ENCODE results near the gene SDHD. TPM values are rescaled to one million over a fixed set of nuclear protein-coding genes. Genes with fewer than 3 reads are reported as not detected.

Gene SDHD
- total and polyA plus RNA-seq, 2 donors (not counting 3 experiments of a cell fraction or from before 2014, with no cell fraction given), result 72.3 to 169 TPM

DNA sequence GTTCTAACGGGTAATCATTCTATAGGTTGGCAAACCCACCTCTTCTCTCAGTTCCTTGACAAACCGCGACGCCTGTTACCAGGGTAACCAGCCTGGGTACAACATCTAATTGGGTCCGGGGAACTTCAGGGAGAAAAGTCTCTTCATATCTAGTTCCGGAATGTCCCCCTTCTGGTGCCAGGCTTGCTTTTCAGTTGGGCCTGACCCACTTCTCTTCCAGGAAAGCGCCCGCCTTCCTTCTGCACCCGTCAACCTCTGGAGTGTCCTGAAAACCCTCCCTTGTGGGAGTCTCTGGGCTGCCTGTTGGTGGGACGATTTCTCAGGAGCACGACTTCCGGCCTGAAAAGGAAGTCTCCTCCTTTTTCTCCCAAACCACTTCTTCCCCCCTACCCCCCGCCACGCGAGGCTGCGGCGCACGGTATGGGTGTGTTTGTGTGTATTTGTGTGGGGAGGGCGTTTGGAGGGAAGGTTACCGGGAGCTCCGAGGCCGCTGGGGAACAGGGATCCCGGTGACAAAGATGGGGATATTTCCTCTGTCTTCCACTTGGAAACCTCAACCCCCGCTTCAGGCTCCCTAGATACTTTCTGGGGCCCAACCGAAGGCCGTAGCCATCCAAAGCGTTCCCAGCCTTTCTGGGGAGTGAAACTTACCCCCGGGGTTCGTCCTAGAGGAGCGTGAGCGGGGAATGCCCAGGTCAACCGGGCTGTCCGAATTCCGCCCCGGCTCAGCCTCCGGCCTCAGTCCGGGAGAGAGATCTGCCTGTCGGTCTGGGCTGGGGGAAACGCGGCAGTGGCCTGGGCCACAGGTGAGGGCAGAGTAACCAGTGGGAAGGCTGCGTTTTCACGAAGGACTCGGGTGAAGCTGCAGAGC lies 12.5 kb upstream of the SDHD start, which contains the start of the genes NKAPD1 and PIH1D2:
Gene NKAPD1, plus strand, starts transcription at position 359 of the 871 bp plus-strand sequence. CDS start 1,276 bp downstream, outside the sequence.
Gene PIH1D2, minus strand, starts transcription at position 77 of the 871 bp plus-strand sequence. CDS start 843 bp downstream, outside the sequence.
- H2AFZ ChIP-seq (ENCODE audit: low read depth, low read length), result peak within 1 kb of the TSS; percentile 94
- H3K4me1 ChIP-seq (ENCODE audit: control insufficient read depth, extremely low read depth, insufficient read depth, low read length), result peaks cover 10% of the 10 kb centered on the region
- no peaks in the 10 kb centered on the region for H3K9me1 ChIP-seq (replicated peaks; ENCODE audit: control insufficient read depth, extremely low read depth, insufficient read depth, low read length)
- POLR2A ChIA-PET, result no interaction called here
- no peak for TF ChIP-seq EZH2 (IDR thresholded peaks at IDR 0.05; ENCODE audit: borderline replicate concordance, low read depth, low read length, severe bottlenecking)
- TF ChIP-seq MYC (IDR thresholded peaks at IDR 0.05; ENCODE audit: low read depth, low read length), result no peak
- peak; percentile 61 for TF ChIP-seq POLR2AphosphoS5 (IDR thresholded peaks at IDR 0.05; ENCODE audit: insufficient read depth, low read depth, low read length)
- no peak for TF ChIP-seq JUN (IDR thresholded peaks at IDR 0.05; ENCODE audit: borderline replicate concordance, insufficient read depth, insufficient read length, low read depth)
- TF ChIP-seq, protein P1, sequence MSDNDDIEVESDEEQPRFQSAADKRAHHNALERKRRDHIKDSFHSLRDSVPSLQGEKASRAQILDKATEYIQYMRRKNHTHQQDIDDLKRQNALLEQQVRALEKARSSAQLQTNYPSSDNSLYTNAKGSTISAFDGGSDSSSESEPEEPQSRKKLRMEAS (IDR thresholded peaks at IDR 0.05; ENCODE audit: insufficient read depth, insufficient read length), result peak; percentile 9
- TF ChIP-seq, protein P2, sequence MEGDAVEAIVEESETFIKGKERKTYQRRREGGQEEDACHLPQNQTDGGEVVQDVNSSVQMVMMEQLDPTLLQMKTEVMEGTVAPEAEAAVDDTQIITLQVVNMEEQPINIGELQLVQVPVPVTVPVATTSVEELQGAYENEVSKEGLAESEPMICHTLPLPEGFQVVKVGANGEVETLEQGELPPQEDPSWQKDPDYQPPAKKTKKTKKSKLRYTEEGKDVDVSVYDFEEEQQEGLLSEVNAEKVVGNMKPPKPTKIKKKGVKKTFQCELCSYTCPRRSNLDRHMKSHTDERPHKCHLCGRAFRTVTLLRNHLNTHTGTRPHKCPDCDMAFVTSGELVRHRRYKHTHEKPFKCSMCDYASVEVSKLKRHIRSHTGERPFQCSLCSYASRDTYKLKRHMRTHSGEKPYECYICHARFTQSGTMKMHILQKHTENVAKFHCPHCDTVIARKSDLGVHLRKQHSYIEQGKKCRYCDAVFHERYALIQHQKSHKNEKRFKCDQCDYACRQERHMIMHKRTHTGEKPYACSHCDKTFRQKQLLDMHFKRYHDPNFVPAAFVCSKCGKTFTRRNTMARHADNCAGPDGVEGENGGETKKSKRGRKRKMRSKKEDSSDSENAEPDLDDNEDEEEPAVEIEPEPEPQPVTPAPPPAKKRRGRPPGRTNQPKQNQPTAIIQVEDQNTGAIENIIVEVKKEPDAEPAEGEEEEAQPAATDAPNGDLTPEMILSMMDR (IDR thresholded peaks at IDR 0.05; ENCODE audit: extremely low read depth in 1 of 2, insufficient read depth in 1 of 2, low read depth in 1 of 2, low read length in 2 of 2), result no peak
- peak; percentile 45 for TF ChIP-seq POLR2A (IDR thresholded peaks at IDR 0.05; ENCODE audit: low read depth, low read length)
- TF ChIP-seq GATA2 (IDR thresholded peaks at IDR 0.05; ENCODE audit: insufficient read depth, insufficient read length, low read depth, low read length), result no peak
- no peak for TF ChIP-seq FOS (IDR thresholded peaks at IDR 0.05; ENCODE audit: borderline replicate concordance, insufficient read depth, low read length)
- peak within 1 kb of the TSS; percentile 88 for H3K9ac ChIP-seq (replicated peaks; ENCODE audit: extremely low read depth, insufficient read depth, low read length)
- peak; percentile 76 for FAIRE-seq
- H3K4me2 ChIP-seq (ENCODE audit: insufficient read depth, low read length), result peak within 1 kb of the TSS; percentile 87
- H3K9me3 ChIP-seq (replicated peaks; ENCODE audit: control insufficient read depth, insufficient read depth, low read length), result no peaks in the 10 kb centered on the region
- no peaks in the 10 kb centered on the region for H3K27me3 ChIP-seq (ENCODE audit: control insufficient read depth in 2 of 2, insufficient read depth in 2 of 2, low read length in 2 of 2)
- CTCF ChIA-PET, result interaction anchor here (1.3 kb wide), 1 partner anchor 92 kb away, joined by 3 read pairs; no protein-coding TSS in a partner anchor
- intact Hi-C loops (cut with micrococcal nuclease) (loop anchor here (1.0 to 2.0 kb wide), 3 partner anchors 12 to 195 kb away; partner anchors contain the start of genes CFAP68, FDXACB1, SDHD and TIMM8B), dilution Hi-C loops (cut with MboI; ENCODE audit: extremely low pct_ligation_motif_present, low sequenced_read_pairs) (no loop called here)
- no peaks in the 10 kb centered on the region for H4K20me1 ChIP-seq (replicated peaks; ENCODE audit: control insufficient read depth, extremely low read depth, insufficient read depth, low read length)
- H3K27ac ChIP-seq (ENCODE audit: insufficient read depth, low read depth, low read length), result peak within 1 kb of the TSS; percentile 69
- H3K79me2 ChIP-seq (ENCODE audit: control insufficient read depth, insufficient read depth, low read length), result peaks cover 24% of the 10 kb centered on the region
- BruUV-seq (replicated peaks), result TSS peak; percentile 64
- DNase-seq (ENCODE audit: low read depth, low spot score), result peak; percentile 93
- H3K36me3 ChIP-seq (ENCODE audit: control insufficient read depth in 2 of 2, extremely low read depth in 1 of 2, insufficient read depth in 2 of 2, low read length in 2 of 2), result peaks cover 6 to 8% of the 10 kb centered on the region in 2 experiments
- peak within 1 kb of the TSS; percentile 68 to 79 (median 71) for H3K4me3 ChIP-seq (replicated peaks in 1 of 3; ENCODE audit: insufficient read depth in 1 of 3, low read depth in 1 of 3, low read length in 3 of 3)
